ENCODE data around the gene HDHD5. TPM values are rescaled to one million over a fixed set of nuclear protein-coding genes. Genes with fewer than 3 reads are reported as not detected.

The HDHD5 gene
- total RNA-seq, 6 experiments from 2014 or later, result 15.3 to 23.5 (median 16.8) TPM

DNA sequence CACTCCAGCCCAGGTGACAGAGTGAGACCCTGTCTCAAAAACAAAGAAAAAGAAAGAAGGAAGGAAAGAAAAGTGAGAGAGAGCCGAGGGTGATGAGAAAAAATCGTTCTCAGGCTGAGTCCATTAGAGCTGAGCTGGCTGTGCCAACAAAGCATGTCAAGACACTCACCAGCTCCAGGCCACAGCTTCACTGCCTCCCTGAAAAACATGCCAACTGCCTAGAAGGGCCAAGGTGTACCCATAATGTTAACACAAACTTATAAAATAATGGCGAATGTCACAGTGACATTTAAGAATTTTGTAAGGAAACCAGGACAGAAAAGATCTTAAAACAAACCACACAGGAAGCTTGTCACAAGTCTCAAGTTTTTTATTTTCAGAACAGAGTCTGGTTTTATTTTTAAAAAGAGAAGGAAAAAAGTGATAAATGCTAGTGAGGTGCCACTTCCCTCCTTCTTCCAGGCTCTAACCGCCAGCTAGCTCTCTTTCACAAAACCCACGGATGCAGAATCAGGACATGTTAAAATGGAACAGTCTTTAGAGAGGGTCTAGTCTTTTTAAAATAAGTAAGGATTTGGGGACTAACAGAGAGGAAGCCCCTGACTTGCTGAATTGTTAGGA, 43.0 kb downstream of the HDHD5 start:
- H3K4me3 Mint-ChIP-seq, result no peak overlapping the region

DNA sequence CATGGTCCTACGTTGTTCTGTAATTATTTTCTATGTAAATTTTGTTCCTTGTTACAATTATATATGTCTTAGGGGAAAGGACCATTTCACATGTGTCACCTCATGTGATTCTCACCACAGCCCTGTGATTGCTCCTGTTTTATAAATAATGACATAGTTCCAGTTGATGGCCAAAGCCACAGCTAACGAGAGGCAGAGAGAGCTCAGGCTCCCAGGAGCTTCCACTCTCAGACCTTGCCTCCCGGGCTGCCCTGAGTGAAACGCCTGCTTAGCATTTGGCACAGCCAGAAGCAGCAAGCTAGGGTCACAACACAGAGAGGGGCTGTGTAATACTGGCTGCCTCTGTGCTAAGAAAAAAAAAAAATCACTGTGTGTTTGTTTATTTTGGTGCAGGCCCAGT, 43.8 kb downstream of the HDHD5 start:
- Mint-ChIP-seq H3K9me3 (no peaks in the 10 kb centered on the region), H3K27ac (no peak overlapping the region), H3K4me3 (no peak overlapping the region), H3K36me3 (ENCODE audit: low read depth) (0 out of 2 replicates have a peak, but pooled peaks cover 5% of the 10 kb centered on the region), H3K4me1 (ENCODE audit: low read depth) (no peaks in the 10 kb centered on the region), H3K27me3 (ENCODE audit: insufficient read depth) (peaks cover 13% of the 10 kb centered on the region)
- DNase-seq, result no peak
- TF ChIP-seq, protein P1, sequence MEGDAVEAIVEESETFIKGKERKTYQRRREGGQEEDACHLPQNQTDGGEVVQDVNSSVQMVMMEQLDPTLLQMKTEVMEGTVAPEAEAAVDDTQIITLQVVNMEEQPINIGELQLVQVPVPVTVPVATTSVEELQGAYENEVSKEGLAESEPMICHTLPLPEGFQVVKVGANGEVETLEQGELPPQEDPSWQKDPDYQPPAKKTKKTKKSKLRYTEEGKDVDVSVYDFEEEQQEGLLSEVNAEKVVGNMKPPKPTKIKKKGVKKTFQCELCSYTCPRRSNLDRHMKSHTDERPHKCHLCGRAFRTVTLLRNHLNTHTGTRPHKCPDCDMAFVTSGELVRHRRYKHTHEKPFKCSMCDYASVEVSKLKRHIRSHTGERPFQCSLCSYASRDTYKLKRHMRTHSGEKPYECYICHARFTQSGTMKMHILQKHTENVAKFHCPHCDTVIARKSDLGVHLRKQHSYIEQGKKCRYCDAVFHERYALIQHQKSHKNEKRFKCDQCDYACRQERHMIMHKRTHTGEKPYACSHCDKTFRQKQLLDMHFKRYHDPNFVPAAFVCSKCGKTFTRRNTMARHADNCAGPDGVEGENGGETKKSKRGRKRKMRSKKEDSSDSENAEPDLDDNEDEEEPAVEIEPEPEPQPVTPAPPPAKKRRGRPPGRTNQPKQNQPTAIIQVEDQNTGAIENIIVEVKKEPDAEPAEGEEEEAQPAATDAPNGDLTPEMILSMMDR (IDR thresholded peaks at IDR 0.05), result no peak

More for the DNA sequence above, 43.0 kb downstream of the HDHD5 start:
- DNase-seq, result no peak
- H3K4me1 Mint-ChIP-seq (ENCODE audit: low read depth), result no peaks in the 10 kb centered on the region
- H3K27me3 Mint-ChIP-seq (ENCODE audit: insufficient read depth), result peaks cover 13% of the 10 kb centered on the region
- no peaks in the 10 kb centered on the region for H3K9me3 Mint-ChIP-seq
- no peak overlapping the region for H3K27ac Mint-ChIP-seq
- TF ChIP-seq, protein P1 (IDR thresholded peaks at IDR 0.05), result no peak
- H3K36me3 Mint-ChIP-seq (ENCODE audit: low read depth), result 0 out of 2 replicates have a peak, but pooled peaks cover 4% of the 10 kb centered on the region

DNA sequence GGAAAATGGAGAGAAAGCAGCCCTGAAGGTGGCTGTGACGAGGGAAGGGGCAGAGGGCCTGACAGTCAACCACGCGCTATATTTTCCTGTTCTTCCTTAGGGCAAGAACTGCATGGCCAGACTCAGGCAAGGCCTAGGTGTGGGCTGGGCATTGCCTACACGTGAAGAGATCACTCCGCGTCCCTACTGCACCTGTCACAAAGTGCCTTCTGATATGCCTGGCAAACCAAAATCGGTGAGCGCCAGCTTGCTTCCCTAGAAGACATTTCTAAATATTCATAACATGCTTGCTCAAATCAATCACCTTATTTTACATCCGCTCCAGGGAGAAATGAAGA, 44.2 kb downstream of the HDHD5 start:
- Mint-ChIP-seq H3K9me3 (no peaks in the 10 kb centered on the region), H3K27me3 (ENCODE audit: insufficient read depth) (peaks cover 13% of the 10 kb centered on the region), H3K4me3 (no peak overlapping the region), H3K27ac (no peak overlapping the region), H3K36me3 (ENCODE audit: low read depth) (peaks cover 6% of the 10 kb centered on the region; the same call in 1 of the 2 replicates), H3K4me1 (ENCODE audit: low read depth) (no peaks in the 10 kb centered on the region)
- DNase-seq, result no peak
- TF ChIP-seq, protein P1 (IDR thresholded peaks at IDR 0.05), result no peak

DNA sequence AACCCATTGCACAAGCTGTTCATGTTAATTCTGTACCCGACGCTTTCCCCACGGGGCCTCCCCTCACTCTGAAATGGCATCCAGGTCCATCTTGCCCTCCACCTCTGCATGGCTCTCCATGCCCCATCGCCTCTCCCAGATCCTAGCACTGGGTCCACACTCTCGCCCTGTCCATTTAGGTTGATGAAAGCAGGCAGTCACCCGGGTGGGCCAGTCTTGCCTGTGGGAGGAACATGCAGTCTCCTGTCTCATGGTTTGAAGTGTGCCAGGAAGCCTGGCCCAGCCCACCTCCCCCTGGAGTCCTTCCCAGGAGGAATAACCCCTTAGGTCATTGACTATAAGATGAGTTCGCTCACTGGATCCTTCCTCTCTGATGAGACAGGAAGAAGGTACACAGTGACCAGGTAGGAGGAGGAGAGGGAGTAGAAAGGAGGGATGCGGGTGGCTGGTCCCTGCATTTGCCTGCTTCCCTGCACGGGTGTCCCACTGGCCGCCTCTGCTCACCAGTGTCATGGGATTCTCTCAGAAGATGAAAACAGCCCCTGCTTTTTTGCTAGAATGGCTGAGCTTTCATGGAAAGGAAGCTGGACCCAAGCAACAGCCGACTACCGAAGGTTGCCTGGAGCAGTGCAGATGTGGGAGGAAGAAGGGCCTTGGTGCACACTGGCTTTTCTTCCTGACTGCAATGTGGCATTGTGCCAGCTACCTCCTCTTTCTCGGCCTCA, 44.7 kb downstream of the HDHD5 start:
- TF ChIP-seq, protein P1 (IDR thresholded peaks at IDR 0.05), result no peak
- Mint-ChIP-seq H3K27ac (no peak overlapping the region), H3K4me3 (no peak overlapping the region), H3K9me3 (no peaks in the 10 kb centered on the region), H3K4me1 (ENCODE audit: low read depth) (no peaks in the 10 kb centered on the region), H3K36me3 (ENCODE audit: low read depth) (peaks cover 9% of the 10 kb centered on the region; the same call in 1 of the 2 replicates), H3K27me3 (ENCODE audit: insufficient read depth) (peaks cover 13% of the 10 kb centered on the region)
- DNase-seq, result no peak

DNA sequence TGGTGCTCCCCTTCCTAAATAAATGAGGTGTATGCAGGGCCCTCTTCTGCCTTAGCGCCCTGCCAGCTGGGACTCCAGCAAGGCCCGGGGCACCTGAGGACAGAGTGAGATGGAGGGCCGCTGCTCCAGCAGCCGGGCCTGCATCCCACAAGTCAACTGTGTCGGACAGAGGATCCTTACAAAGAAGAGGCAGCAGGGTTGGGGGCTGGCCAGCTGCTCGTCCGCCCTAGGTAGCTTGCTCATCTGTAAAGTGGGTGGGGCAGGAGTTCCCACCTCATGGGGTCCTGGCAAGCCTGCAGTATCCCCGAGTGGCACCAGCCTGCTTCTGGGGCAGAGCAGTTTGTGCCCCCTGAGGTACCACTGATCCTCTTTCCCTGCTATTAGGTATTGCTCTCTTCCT, 45.5 kb downstream of the HDHD5 start:
- TF ChIP-seq, protein P1 (IDR thresholded peaks at IDR 0.05), result no peak
- Mint-ChIP-seq H3K4me1 (ENCODE audit: low read depth) (no peaks in the 10 kb centered on the region), H3K4me3 (no peak overlapping the region), H3K9me3 (no peaks in the 10 kb centered on the region), H3K27ac (no peak overlapping the region), H3K36me3 (ENCODE audit: low read depth) (peaks cover 9% of the 10 kb centered on the region; the same call in 1 of the 2 replicates), H3K27me3 (ENCODE audit: insufficient read depth) (peaks cover 13% of the 10 kb centered on the region)
- DNase-seq, result no peak

Measured in HFFc6 (cell line).